Measurements from ENCODE around the gene RAB40A.

Gene RAB40A

DNA sequence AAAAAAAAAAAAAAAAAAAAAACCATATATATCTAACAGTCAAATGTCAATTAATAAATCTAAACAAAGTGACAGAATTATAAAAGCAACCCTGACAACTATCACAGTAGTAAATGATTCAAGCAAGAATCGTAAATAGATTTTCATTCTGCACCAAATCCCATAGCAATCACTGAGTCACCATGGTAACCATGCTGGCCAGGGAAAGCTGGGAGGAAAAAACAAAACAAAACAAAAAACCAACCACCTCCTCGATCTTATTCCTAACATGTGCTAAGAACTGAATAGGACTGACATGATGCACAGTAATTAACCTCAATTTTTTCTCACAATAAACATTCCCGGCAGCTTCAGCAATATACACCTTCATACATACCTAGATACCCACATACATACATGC, 30.6 kb upstream of the RAB40A start:
- no peak overlapping the region for H3K27ac ChIP-seq (ENCODE audit: poor library complexity, severe bottlenecking)
- no peaks in the 10 kb centered on the region for H3K4me1 ChIP-seq (ENCODE audit: insufficient read depth, poor library complexity, severe bottlenecking)
- H3K4me3 ChIP-seq (ENCODE audit: severe bottlenecking): no peak overlapping the region
- ATAC-seq (ENCODE audit: low read depth) (no peak), DNase-seq (ENCODE audit: low spot score) (no peak)
- TF ChIP-seq, protein P1, sequence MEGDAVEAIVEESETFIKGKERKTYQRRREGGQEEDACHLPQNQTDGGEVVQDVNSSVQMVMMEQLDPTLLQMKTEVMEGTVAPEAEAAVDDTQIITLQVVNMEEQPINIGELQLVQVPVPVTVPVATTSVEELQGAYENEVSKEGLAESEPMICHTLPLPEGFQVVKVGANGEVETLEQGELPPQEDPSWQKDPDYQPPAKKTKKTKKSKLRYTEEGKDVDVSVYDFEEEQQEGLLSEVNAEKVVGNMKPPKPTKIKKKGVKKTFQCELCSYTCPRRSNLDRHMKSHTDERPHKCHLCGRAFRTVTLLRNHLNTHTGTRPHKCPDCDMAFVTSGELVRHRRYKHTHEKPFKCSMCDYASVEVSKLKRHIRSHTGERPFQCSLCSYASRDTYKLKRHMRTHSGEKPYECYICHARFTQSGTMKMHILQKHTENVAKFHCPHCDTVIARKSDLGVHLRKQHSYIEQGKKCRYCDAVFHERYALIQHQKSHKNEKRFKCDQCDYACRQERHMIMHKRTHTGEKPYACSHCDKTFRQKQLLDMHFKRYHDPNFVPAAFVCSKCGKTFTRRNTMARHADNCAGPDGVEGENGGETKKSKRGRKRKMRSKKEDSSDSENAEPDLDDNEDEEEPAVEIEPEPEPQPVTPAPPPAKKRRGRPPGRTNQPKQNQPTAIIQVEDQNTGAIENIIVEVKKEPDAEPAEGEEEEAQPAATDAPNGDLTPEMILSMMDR (IDR thresholded peaks at IDR 0.05; ENCODE audit: poor library complexity, severe bottlenecking): no peak
- H3K27me3 ChIP-seq (ENCODE audit: insufficient read depth, poor library complexity, severe bottlenecking): no peaks in the 10 kb centered on the region
- no peaks in the 10 kb centered on the region for H3K9me3 ChIP-seq (ENCODE audit: severe bottlenecking)
- no peaks in the 10 kb centered on the region for H3K36me3 ChIP-seq (ENCODE audit: low read depth)

DNA sequence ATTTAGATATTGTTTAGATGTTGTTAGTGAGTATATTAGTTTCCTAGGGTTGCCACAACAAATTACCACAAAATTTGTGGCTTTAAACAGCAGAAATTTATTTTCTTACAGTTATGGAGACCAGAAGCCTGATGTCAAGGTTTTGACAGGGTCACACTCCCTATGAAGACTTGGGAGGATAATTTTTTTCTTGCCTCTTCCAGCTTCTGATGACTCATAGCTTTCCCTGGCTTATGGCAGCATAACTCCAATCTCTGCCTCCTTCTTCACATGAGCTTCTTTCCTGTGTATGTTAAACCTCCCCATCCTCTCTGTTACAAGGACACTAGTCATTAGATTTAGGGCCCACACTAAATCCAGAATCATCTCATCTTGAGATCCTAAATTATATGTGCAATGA, 20.9 kb upstream of the RAB40A start:
- H3K4me1 ChIP-seq (ENCODE audit: insufficient read depth, poor library complexity, severe bottlenecking): peaks cover 21% of the 10 kb centered on the region
- peak overlapping the region; percentile 94 for H3K27ac ChIP-seq (ENCODE audit: poor library complexity, severe bottlenecking)
- DNase-seq (ENCODE audit: low spot score) (no peak), ATAC-seq (ENCODE audit: low read depth) (0 out of 3 replicates have a peak, but pooled peaks have one; percentile 30)
- H3K9me3 ChIP-seq (ENCODE audit: severe bottlenecking): no peaks in the 10 kb centered on the region
- no peaks in the 10 kb centered on the region for H3K36me3 ChIP-seq (ENCODE audit: low read depth)
- no peaks in the 10 kb centered on the region for H3K27me3 ChIP-seq (ENCODE audit: insufficient read depth, poor library complexity, severe bottlenecking)
- H3K4me3 ChIP-seq (ENCODE audit: severe bottlenecking): no peak overlapping the region
- TF ChIP-seq, protein P1 (IDR thresholded peaks at IDR 0.05; ENCODE audit: poor library complexity, severe bottlenecking): no peak

- H3K36me3 ChIP-seq (ENCODE audit: low read depth): no peaks in the 10 kb centered on the region
- no peaks in the 10 kb centered on the region for H3K9me3 ChIP-seq (ENCODE audit: severe bottlenecking)
- TF ChIP-seq, protein P1 (IDR thresholded peaks at IDR 0.05; ENCODE audit: poor library complexity, severe bottlenecking): no peak
- peak overlapping the region; percentile 94 for H3K27ac ChIP-seq (ENCODE audit: poor library complexity, severe bottlenecking)
- no peak for ATAC-seq (ENCODE audit: low read depth)
- DNase-seq (ENCODE audit: low spot score): no peak
- H3K4me1 ChIP-seq (ENCODE audit: insufficient read depth, poor library complexity, severe bottlenecking): peaks cover 21% of the 10 kb centered on the region
- H3K4me3 ChIP-seq (ENCODE audit: severe bottlenecking): no peak overlapping the region
- no peaks in the 10 kb centered on the region for H3K27me3 ChIP-seq (ENCODE audit: insufficient read depth, poor library complexity, severe bottlenecking)
Measured at GRCh38 chrX:103539695-103540094, 20.4 kb upstream of the RAB40A start.

GRCh38 chrX:103538728-103539127, 19.4 kb upstream of the RAB40A start:
- Histone ChIP-seq H3K36me3 (ENCODE audit: low read depth) (no peaks in the 10 kb centered on the region), H3K9me3 (ENCODE audit: severe bottlenecking) (no peaks in the 10 kb centered on the region), H3K27me3 (ENCODE audit: insufficient read depth, poor library complexity, severe bottlenecking) (no peaks in the 10 kb centered on the region), H3K4me3 (ENCODE audit: severe bottlenecking) (no peak overlapping the region), H3K27ac (ENCODE audit: poor library complexity, severe bottlenecking) (peak overlapping the region; percentile 94), H3K4me1 (ENCODE audit: insufficient read depth, poor library complexity, severe bottlenecking) (peaks cover 21% of the 10 kb centered on the region)
- DNase-seq (ENCODE audit: low spot score): no peak
- ATAC-seq (ENCODE audit: low read depth): peak; percentile 92
- TF ChIP-seq, protein P1 (IDR thresholded peaks at IDR 0.05; ENCODE audit: poor library complexity, severe bottlenecking): no peak

DNA sequence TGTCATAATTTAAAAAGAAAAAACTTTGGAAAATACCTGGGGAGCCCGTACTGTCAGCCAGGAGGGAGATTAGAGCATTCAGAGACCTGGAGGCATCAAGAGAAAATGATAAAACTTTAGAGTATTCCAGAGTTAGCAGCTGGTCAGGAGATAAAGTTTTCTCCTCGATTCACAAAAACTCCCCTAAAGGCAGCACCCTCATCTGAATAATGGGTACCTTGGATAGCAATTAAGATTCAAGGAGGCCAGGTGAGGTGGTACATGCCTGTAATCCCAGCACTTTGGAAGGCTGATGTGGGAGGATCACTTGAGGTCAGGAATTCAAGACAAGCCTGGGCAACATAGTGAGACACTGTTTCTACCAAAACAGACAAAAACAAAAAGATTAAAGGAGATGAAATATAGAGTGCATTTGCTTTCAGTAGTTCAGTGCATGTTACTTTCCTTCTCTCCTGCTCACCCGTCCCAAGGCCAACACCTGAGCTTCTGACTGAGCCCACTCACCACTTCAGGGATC, 18.6 kb upstream of the RAB40A start:
- no peak overlapping the region for H3K4me3 ChIP-seq (ENCODE audit: severe bottlenecking)
- no peaks in the 10 kb centered on the region for H3K27me3 ChIP-seq (ENCODE audit: insufficient read depth, poor library complexity, severe bottlenecking)
- H3K9me3 ChIP-seq (ENCODE audit: severe bottlenecking): no peaks in the 10 kb centered on the region
- H3K36me3 ChIP-seq (ENCODE audit: low read depth): no peaks in the 10 kb centered on the region
- ATAC-seq (ENCODE audit: low read depth) (no peak), DNase-seq (ENCODE audit: low spot score) (no peak)
- TF ChIP-seq, protein P1 (IDR thresholded peaks at IDR 0.05; ENCODE audit: poor library complexity, severe bottlenecking): no peak
- H3K27ac ChIP-seq (ENCODE audit: poor library complexity, severe bottlenecking): peak overlapping the region; percentile 94
- H3K4me1 ChIP-seq (ENCODE audit: insufficient read depth, poor library complexity, severe bottlenecking): peaks cover 21% of the 10 kb centered on the region

All from RWPE2 (cell line).